Peyer's patch (tissue), 4 donors: ENCODE results near the gene RBM18.

ENCODE experiments used
- POLR2A ChIP-seq, 2 donors: fragments of 450-650 bp; IDR thresholded peaks; one replicate each; pipeline ENCODE4 v1.5.1; 2017; ENCODE audit warnings: antibody characterized with exemption in 2 of 2, mild to moderate bottlenecking in 2 of 2, moderate library complexity in 2 of 2
- TF ChIP-seq, protein P1 (sequence below), 6 experiments: fragments of 450-650 bp in 4 of 6; fragments of 200-600 bp in 2 of 6; sonication (generic) in 1 of 6; IDR thresholded peaks; one replicate each; pipeline ENCODE4 v1.5.1; 2017 to 2019; ENCODE audit warnings: antibody characterized with exemption in 6 of 6, mild to moderate bottlenecking in 3 of 6, moderate library complexity in 1 of 6

GRCh38 chr9:122227575-122227900, 37.1 kb downstream of the RBM18 start:
- TF ChIP-seq, protein P1, sequence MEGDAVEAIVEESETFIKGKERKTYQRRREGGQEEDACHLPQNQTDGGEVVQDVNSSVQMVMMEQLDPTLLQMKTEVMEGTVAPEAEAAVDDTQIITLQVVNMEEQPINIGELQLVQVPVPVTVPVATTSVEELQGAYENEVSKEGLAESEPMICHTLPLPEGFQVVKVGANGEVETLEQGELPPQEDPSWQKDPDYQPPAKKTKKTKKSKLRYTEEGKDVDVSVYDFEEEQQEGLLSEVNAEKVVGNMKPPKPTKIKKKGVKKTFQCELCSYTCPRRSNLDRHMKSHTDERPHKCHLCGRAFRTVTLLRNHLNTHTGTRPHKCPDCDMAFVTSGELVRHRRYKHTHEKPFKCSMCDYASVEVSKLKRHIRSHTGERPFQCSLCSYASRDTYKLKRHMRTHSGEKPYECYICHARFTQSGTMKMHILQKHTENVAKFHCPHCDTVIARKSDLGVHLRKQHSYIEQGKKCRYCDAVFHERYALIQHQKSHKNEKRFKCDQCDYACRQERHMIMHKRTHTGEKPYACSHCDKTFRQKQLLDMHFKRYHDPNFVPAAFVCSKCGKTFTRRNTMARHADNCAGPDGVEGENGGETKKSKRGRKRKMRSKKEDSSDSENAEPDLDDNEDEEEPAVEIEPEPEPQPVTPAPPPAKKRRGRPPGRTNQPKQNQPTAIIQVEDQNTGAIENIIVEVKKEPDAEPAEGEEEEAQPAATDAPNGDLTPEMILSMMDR (IDR thresholded peaks at IDR 0.05): no peak
- TF ChIP-seq POLR2A (IDR thresholded peaks at IDR 0.05): no peak
